ENCODE data around the gene TICRR. TPM values are rescaled to one million over a fixed set of nuclear protein-coding genes. Genes with fewer than 3 reads are reported as not detected.

The TICRR gene
- total and polyA plus RNA-seq, 2 of the 13 experiments (the other 11 are each of a cell fraction or from before 2014, with no cell fraction given), result 4.1 to 14.3 TPM

DNA sequence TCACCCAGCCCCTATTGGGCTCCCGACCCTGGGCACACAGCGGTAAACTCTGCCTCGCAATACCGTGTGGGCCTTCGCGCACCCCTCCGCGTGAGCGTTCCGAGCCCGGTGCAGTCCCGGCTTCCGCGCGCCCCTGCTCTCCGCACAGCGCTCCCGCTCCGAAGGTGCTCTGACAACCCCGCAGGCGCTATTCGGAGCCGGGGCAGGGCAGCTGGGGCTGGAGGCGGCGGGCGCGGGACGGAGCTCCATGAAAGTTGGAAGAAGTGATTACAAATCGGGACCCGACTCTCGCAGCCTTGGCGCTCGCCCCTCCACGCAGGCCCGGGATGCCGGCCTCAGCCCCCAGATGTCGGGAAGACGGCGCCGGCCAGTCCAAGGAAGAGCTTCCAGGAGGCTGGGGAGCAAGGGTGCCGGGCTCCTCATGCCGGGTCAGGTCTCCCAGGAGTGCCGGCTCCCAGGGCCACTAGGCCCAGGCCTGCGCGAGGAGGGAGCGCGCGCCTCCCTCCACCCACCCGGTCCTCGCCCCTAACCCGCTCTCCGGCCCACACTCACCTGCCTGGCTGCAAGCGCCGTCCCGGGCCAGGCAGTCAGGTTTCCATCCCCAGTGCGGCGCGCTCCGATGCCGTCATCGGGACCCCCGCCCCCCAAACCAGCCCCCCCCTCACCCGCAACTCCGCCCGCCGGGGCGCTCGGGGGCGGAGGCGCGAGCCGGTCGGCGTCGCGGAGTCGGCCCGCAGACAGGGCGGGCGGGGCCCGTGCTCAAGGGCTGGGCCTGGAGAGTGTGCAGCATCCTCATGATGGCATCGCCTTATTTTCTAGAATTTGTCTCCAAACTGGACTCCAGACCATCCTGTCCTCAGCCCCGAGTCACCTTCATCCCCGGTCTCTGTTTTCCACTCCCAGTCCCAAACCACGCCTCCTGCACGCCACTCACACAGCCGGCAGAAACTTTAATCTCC, 79.9 kb downstream of the TICRR start, which contains the start of gene KIF7 (continued):
- TF ChIP-seq, protein P1, sequence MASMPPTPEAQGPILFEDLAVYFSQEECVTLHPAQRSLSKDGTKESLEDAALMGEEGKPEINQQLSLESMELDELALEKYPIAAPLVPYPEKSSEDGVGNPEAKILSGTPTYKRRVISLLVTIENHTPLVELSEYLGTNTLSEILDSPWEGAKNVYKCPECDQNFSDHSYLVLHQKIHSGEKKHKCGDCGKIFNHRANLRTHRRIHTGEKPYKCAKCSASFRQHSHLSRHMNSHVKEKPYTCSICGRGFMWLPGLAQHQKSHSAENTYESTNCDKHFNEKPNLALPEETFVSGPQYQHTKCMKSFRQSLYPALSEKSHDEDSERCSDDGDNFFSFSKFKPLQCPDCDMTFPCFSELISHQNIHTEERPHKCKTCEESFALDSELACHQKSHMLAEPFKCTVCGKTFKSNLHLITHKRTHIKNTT (CRISPR knock-in tag; IDR thresholded peaks at IDR 0.05), result no peak
- TF ChIP-seq, protein P2, sequence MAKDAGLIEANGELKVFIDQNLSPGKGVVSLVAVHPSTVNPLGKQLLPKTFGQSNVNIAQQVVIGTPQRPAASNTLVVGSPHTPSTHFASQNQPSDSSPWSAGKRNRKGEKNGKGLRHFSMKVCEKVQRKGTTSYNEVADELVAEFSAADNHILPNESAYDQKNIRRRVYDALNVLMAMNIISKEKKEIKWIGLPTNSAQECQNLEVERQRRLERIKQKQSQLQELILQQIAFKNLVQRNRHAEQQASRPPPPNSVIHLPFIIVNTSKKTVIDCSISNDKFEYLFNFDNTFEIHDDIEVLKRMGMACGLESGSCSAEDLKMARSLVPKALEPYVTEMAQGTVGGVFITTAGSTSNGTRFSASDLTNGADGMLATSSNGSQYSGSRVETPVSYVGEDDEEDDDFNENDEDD (CRISPR knock-in tag; IDR thresholded peaks at IDR 0.05; ENCODE audit: borderline replicate concordance), result peak; percentile 23; the same call in 1 of the 2 replicates
- TF ChIP-seq ZNF660 (CRISPR knock-in tag; IDR thresholded peaks at IDR 0.05; ENCODE audit: borderline replicate concordance, low read depth) (no peak), SMAD3 (CRISPR knock-in tag; IDR thresholded peaks at IDR 0.05) (no peak), LCORL (IDR thresholded peaks at IDR 0.05) (no peak), LCORL (CRISPR knock-in tag; IDR thresholded peaks at IDR 0.05) (no peak), ZNF12 (CRISPR knock-in tag; IDR thresholded peaks at IDR 0.05) (no peak), ZNF776 (CRISPR knock-in tag; IDR thresholded peaks at IDR 0.05) (0 out of 2 replicates have a peak, but pooled peaks have one; percentile 66), SYNCRIP (IDR thresholded peaks at IDR 0.05; ENCODE audit: insufficient read depth, low read depth, low read length) (no peak), IKZF1 (IDR thresholded peaks at IDR 0.05) (no peak), ZNF598 (CRISPR knock-in tag; IDR thresholded peaks at IDR 0.05; ENCODE audit: borderline replicate concordance) (0 out of 2 replicates have a peak, but pooled peaks have one; percentile 41), ZNF713 (CRISPR knock-in tag; IDR thresholded peaks at IDR 0.05) (no peak), DR1 (CRISPR knock-in tag; IDR thresholded peaks at IDR 0.05) (no peak)
- TF ChIP-seq, protein P3, sequence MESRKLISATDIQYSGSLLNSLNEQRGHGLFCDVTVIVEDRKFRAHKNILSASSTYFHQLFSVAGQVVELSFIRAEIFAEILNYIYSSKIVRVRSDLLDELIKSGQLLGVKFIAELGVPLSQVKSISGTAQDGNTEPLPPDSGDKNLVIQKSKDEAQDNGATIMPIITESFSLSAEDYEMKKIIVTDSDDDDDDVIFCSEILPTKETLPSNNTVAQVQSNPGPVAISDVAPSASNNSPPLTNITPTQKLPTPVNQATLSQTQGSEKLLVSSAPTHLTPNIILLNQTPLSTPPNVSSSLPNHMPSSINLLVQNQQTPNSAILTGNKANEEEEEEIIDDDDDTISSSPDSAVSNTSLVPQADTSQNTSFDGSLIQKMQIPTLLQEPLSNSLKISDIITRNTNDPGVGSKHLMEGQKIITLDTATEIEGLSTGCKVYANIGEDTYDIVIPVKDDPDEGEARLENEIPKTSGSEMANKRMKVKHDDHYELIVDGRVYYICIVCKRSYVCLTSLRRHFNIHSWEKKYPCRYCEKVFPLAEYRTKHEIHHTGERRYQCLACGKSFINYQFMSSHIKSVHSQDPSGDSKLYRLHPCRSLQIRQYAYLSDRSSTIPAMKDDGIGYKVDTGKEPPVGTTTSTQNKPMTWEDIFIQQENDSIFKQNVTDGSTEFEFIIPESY (CRISPR knock-in tag; IDR thresholded peaks at IDR 0.05), result no peak
- TF ChIP-seq, protein P4, sequence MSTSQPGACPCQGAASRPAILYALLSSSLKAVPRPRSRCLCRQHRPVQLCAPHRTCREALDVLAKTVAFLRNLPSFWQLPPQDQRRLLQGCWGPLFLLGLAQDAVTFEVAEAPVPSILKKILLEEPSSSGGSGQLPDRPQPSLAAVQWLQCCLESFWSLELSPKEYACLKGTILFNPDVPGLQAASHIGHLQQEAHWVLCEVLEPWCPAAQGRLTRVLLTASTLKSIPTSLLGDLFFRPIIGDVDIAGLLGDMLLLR (CRISPR knock-in tag; IDR thresholded peaks at IDR 0.05), result peak; percentile 53; the same call in 1 of the 2 replicates
- TF ChIP-seq, protein P5, sequence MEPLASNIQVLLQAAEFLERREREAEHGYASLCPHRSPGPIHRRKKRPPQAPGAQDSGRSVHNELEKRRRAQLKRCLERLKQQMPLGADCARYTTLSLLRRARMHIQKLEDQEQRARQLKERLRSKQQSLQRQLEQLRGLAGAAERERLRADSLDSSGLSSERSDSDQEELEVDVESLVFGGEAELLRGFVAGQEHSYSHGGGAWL (CRISPR knock-in tag; IDR thresholded peaks at IDR 0.05), result peak; percentile 55; the same call in 1 of the 2 replicates
- TF ChIP-seq, protein P6, sequence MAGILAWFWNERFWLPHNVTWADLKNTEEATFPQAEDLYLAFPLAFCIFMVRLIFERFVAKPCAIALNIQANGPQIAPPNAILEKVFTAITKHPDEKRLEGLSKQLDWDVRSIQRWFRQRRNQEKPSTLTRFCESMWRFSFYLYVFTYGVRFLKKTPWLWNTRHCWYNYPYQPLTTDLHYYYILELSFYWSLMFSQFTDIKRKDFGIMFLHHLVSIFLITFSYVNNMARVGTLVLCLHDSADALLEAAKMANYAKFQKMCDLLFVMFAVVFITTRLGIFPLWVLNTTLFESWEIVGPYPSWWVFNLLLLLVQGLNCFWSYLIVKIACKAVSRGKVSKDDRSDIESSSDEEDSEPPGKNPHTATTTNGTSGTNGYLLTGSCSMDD (CRISPR knock-in tag; IDR thresholded peaks at IDR 0.05), result 0 out of 2 replicates have a peak, but pooled peaks have one; percentile 14
- TF ChIP-seq, protein P7, sequence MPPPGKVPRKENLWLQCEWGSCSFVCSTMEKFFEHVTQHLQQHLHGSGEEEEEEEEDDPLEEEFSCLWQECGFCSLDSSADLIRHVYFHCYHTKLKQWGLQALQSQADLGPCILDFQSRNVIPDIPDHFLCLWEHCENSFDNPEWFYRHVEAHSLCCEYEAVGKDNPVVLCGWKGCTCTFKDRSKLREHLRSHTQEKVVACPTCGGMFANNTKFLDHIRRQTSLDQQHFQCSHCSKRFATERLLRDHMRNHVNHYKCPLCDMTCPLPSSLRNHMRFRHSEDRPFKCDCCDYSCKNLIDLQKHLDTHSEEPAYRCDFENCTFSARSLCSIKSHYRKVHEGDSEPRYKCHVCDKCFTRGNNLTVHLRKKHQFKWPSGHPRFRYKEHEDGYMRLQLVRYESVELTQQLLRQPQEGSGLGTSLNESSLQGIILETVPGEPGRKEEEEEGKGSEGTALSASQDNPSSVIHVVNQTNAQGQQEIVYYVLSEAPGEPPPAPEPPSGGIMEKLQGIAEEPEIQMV (CRISPR knock-in tag; IDR thresholded peaks at IDR 0.05; ENCODE audit: low read depth), result no peak
- TF ChIP-seq, protein P8, sequence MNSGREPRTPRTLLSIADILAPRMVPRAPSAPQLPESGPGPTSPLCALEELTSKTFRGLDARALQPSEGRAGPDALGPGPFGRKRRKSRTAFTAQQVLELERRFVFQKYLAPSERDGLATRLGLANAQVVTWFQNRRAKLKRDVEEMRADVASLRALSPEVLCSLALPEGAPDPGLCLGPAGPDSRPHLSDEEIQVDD (CRISPR knock-in tag; IDR thresholded peaks at IDR 0.05; ENCODE audit: borderline replicate concordance), result no peak
